HCT116 (cell line): ENCODE results near the gene CRACDL. TPM values are rescaled to one million over a fixed set of nuclear protein-coding genes. Genes with fewer than 3 reads are reported as not detected.

ENCODE experiments used
- ATAC-seq: fragments of 200-7000 bp; cut with Tn5 transposase; 2 replicates; pipeline ENCODE4 v1.9.1; 2020; ENCODE audit warnings: mild to moderate bottlenecking, moderate library complexity
- BruUV-seq: library from RNA; stranded (reverse); fragments of 400-500 nt; replicated peaks from 2 replicates; lab custom pipeline; 2021; lab: Mats Ljungman, UMichigan
- CTCF ChIA-PET: fragments of 300-600 bp; sonication (Branson Sonifier 250); formaldehyde crosslinking; loops from one replicate; lab custom pipeline; 2021; ENCODE audit warnings: antibody characterized with exemption; lab: Charles Lee
- POLR2A ChIA-PET: fragments of 300-600, 350-600 bp; sonication (Branson Sonifier 250); formaldehyde crosslinking; loops from one replicate; lab custom pipeline; 2021; ENCODE audit warnings: antibody characterized with exemption; lab: Charles Lee
- RAD21 ChIA-PET, 2 experiments: fragments of 300-600 bp; sonication (Branson Sonifier 250); formaldehyde crosslinking; loops; one replicate each; lab custom pipeline; 2023; ENCODE audit warnings: low total read pairs in 2 of 2; ENCODE audit not compliant: uncharacterized antibody in 2 of 2, unreplicated experiment in 2 of 2, low non-redundant PET in 1 of 2; lab: Charles Lee
- DNase-seq: peaks from one replicate; pipeline ENCODE4 v3.0.0-alpha.2; 2010; ENCODE audit warnings: low read depth, low spot score
- H2AFZ ChIP-seq: fragments of 200-600 bp; shearing (Covaris generic), sonication (generic); 2 replicates; pipeline ENCODE4 v1.6.1; 2017; ENCODE audit warnings: low read depth, mixed run types, mixed read lengths, antibody characterized with exemption, low read length; ENCODE audit not compliant: poor library complexity, severe bottlenecking
- H3K27ac ChIP-seq: 2 replicates; pipeline ENCODE4 v1.5.1; 2012; ENCODE audit warnings: low read depth, low read length
- H3K27me3 ChIP-seq: fragments of 200-600 bp; sonication (generic); 2 replicates; pipeline ENCODE4 v1.6.1; 2016; ENCODE audit warnings: mixed run types, low read length, mixed read lengths; ENCODE audit not compliant: insufficient read depth
- H3K36me3 ChIP-seq, 2 experiments: fragments of 200-500 bp in 1 of 2; fragments of 200-600 bp in 1 of 2; sonication (Bioruptor generic) in 1 of 2; sonication (generic) in 1 of 2; 2 replicates each; pipeline versions ENCODE4 v1.5.1 to v1.6.1; 2014 to 2016; ENCODE audit warnings: low read length in 2 of 2, inconsistent platforms in 1 of 2, mixed read lengths in 1 of 2, mixed run types in 1 of 2; ENCODE audit not compliant: insufficient read depth in 2 of 2, control insufficient read depth in 1 of 2
- H3K4me1 ChIP-seq, 2 experiments: fragments of 200-600 bp in 1 of 2; sonication (generic) in 1 of 2; 2 replicates each; pipeline versions ENCODE4 v1.5.1 to v1.6.1; 2012 to 2017; ENCODE audit warnings: low read length in 2 of 2, inconsistent platforms in 1 of 2, mild to moderate bottlenecking in 1 of 2, mixed read lengths in 1 of 2, mixed run types in 1 of 2, moderate library complexity in 1 of 2; ENCODE audit not compliant: insufficient read depth in 2 of 2, control insufficient read depth in 1 of 2
- H3K4me2 ChIP-seq: fragments of 200-600 bp; sonication (generic); 2 replicates; pipeline ENCODE4 v1.6.1; 2017; ENCODE audit warnings: mixed run types, low read length, mixed read lengths
- H3K4me3 ChIP-seq, 2 experiments: fragments of 200-600 bp in 1 of 2; sonication (generic) in 1 of 2; replicated peaks in 1 of 2; 2 replicates each; pipeline ENCODE4 v1.5.1; 2011 to 2016; ENCODE audit warnings: low read length in 2 of 2, control low read depth in 1 of 2, low read depth in 1 of 2, mild to moderate bottlenecking in 1 of 2, mixed read lengths in 1 of 2, mixed run types in 1 of 2
- H3K79me2 ChIP-seq: fragments of 200-600 bp; sonication (generic); 2 replicates; pipeline ENCODE4 v1.6.1; 2017; ENCODE audit warnings: mild to moderate bottlenecking, mixed run types, low read length, moderate library complexity, mixed read lengths; ENCODE audit not compliant: insufficient read depth
- H3K9ac ChIP-seq: fragments of 200-600 bp; sonication (generic); 2 replicates; pipeline ENCODE4 v1.6.1; 2016; ENCODE audit warnings: low read length, mixed read lengths
- H3K9me2 ChIP-seq: fragments of 200-600 bp; sonication (generic), shearing (Covaris generic); 2 replicates; pipeline ENCODE4 v1.6.1; 2017; ENCODE audit warnings: mixed run types, mild to moderate bottlenecking, moderate library complexity; ENCODE audit not compliant: insufficient read depth
- H3K9me3 ChIP-seq, 2 experiments: fragments of 200-500 bp in 1 of 2; fragments of 200-600 bp in 1 of 2; sonication (Bioruptor generic) in 1 of 2; sonication (generic) in 1 of 2; 2 replicates each; pipeline ENCODE4 v1.6.1; 2014 to 2017; ENCODE audit warnings: low read length in 2 of 2, mixed read lengths in 2 of 2, inconsistent platforms in 1 of 2, low read depth in 1 of 2, mild to moderate bottlenecking in 1 of 2, mixed run types in 1 of 2, moderate library complexity in 1 of 2; ENCODE audit not compliant: control insufficient read depth in 1 of 2, insufficient read depth in 1 of 2
- H4K20me1 ChIP-seq: fragments of 200-600 bp; sonication (generic), shearing (Covaris generic); 2 replicates; pipeline ENCODE4 v1.6.1; 2017; ENCODE audit warnings: mixed run types, mild to moderate bottlenecking, moderate library complexity; ENCODE audit not compliant: insufficient read depth
- CEBPB ChIP-seq: IDR thresholded peaks from 2 replicates; pipeline ENCODE4 v1.6.1; 2012; ENCODE audit warnings: low read depth
- ELF1 ChIP-seq: IDR thresholded peaks from 2 replicates; pipeline ENCODE4 v1.6.1; 2012; ENCODE audit warnings: low read depth, borderline replicate concordance
- EZH2 ChIP-seq: fragments of 200-600 bp; sonication (generic); IDR thresholded peaks from 2 replicates; pipeline ENCODE4 v1.6.1; 2017; ENCODE audit warnings: antibody characterized with exemption, mixed run types
- RAD21 ChIP-seq: IDR thresholded peaks from 2 replicates; pipeline ENCODE4 v1.6.1; 2012; ENCODE audit warnings: low read depth, mild to moderate bottlenecking
- SP1 ChIP-seq: IDR thresholded peaks from 2 replicates; pipeline ENCODE4 v1.6.1; 2012; ENCODE audit warnings: low read depth
- TCF7L2 ChIP-seq: IDR thresholded peaks from 2 replicates; pipeline ENCODE4 v1.7.0; 2011; ENCODE audit warnings: borderline replicate concordance, inconsistent platforms; ENCODE audit not compliant: insufficient read depth, insufficient read length; ENCODE audit errors: extremely low read depth
- intact Hi-C: fragments of 100-400 bp; cut with micrococcal nuclease; formaldehyde crosslinking; loops from 2 replicates; pipeline ENCODE4 v1.10.0; 2022
- total RNA-seq: library from RNA; stranded (reverse); gene quantifications from one replicate; pipeline ENCODE4 v1.2.1, GENCODE V29; 2021; ENCODE audit not compliant: unreplicated experiment
- TF ChIP-seq, protein P1 (sequence below): IDR thresholded peaks from 2 replicates; pipeline ENCODE4 v1.6.1; 2012

CRACDL gene
- total RNA-seq, 1 experiment from 2014 or later: 1.1 TPM

DNA sequence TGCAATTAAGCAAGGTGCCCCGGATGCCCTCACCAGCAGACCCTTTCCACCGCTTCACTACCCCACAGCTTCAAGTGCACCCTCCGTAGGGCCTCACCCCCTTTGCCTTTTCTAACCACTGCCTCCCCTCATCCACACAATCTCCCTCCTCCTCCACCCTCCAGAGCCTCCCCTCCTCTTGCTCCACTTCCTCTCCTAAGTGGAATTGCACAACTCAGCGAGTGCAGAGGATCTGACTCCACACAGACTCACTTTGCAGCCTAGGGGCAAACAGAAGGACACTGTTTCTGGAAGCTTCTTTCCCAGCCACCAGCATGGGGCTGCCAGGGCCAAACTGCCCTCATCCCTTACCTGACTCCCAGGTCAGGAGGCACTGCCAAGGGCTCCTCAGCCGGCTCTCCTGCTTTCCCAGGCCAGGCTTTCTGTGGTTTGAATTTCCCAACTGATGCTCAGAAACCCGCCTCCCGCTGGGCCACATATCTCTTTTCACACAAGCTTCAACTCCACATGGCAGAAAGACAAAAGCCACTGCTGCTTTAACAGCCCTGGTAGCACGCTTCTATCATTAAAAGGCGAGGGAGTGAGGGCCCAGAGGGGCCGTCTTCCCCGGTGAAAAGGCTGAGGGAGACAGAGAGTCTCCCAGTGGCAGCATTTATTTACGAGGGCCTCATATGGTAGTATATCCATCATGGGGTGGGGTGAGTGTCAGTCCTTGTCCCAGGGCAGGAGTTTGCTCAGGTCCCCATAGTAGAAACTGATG is 130.4 kb downstream of the CRACDL start:
- Histone ChIP-seq H3K27ac (no peak overlapping the region), H3K9me3 (no peaks in the 10 kb centered on the region), H3K4me1 (no peaks in the 10 kb centered on the region; a peak in 1 of 4 replicates), H3K9ac (no peak overlapping the region), H3K4me3 (no peak overlapping the region), H2AFZ (no peak overlapping the region), H3K79me2 (no peaks in the 10 kb centered on the region), H3K27me3 (peaks cover 9% of the 10 kb centered on the region; the same call in 1 of the 2 replicates), H3K4me2 (no peak overlapping the region), H3K36me3 (no peaks in the 10 kb centered on the region), H3K9me2 (no peaks in the 10 kb centered on the region), H4K20me1 (no peaks in the 10 kb centered on the region)
- ChIA-PET CTCF (no interaction called here), RAD21 (no interaction called here), POLR2A (no interaction called here)
- DNase-seq: no peak
- intact Hi-C loops: no loop called here
- ATAC-seq: no peak
- no TSS peak for BruUV-seq
- TF ChIP-seq, protein P1, sequence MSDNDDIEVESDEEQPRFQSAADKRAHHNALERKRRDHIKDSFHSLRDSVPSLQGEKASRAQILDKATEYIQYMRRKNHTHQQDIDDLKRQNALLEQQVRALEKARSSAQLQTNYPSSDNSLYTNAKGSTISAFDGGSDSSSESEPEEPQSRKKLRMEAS: no peak
- TF ChIP-seq ELF1 (no peak), RAD21 (no peak), EZH2 (no peak), TCF7L2 (no peak)

DNA sequence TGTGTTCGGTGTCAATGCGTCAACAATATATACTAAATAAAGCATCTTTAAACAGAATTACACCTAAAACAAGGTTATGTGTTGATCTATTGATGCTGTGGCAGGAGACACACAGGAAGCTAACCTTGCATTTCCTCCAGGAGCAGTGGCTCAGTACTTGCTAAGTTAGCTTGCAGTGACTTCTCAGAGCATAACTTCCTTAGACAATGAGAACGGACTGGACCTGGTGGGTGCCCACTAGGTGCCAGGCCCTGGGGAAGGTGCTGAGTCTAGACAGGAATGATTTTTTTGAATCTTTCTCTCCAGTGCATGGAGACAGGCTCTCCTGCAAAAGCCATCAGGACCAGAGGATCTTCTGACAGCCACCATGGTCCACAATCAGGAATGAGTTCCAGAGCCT is 131.3 kb downstream of the CRACDL start:
- ChIA-PET POLR2A (no interaction called here), CTCF (no interaction called here)
- ATAC-seq (no peak), DNase-seq (no peak)
- Histone ChIP-seq H3K36me3 (no peaks in the 10 kb centered on the region), H3K9ac (no peak overlapping the region), H3K4me3 (no peak overlapping the region), H4K20me1 (no peaks in the 10 kb centered on the region), H3K4me2 (no peak overlapping the region), H3K27ac (no peak overlapping the region), H3K79me2 (no peaks in the 10 kb centered on the region), H3K27me3 (peaks cover 9% of the 10 kb centered on the region; the same call in 1 of the 2 replicates)
- intact Hi-C loops: no loop called here
- no TSS peak for BruUV-seq
- TF ChIP-seq SP1 (no peak), CEBPB (no peak)
- TF ChIP-seq, all 23 proteins: peak for 0
- H3K9me2 ChIP-seq: no peaks in the 10 kb centered on the region
- no peak overlapping the region for H2AFZ ChIP-seq
- RAD21 ChIA-PET: no interaction called here
- no peaks in the 10 kb centered on the region for H3K9me3 ChIP-seq
- no peaks in the 10 kb centered on the region; a peak in 1 of 4 replicates for H3K4me1 ChIP-seq
